Lung (tissue), 12 donors: Measurements from ENCODE around the gene ST6GALNAC3. TPM values are rescaled to one million over a fixed set of nuclear protein-coding genes. Genes with fewer than 3 reads are reported as not detected.

Experiments used
- ATAC-seq: fragments of 200-7000 bp; cut with Tn5 transposase; one replicate; pipeline ENCODE4 v1.9.1; 2020; ENCODE audit warnings: moderate number of reproducible peaks; ENCODE audit not compliant: insufficient read depth, low FRiP score
- DNase-seq, 3 donors: peaks; one replicate each; pipeline ENCODE4 v3.0.0-alpha.2; 2013 to 2017
- H3K27ac ChIP-seq, 2 donors: one replicate each; pipeline ENCODE4 v1.5.1; 2013; ENCODE audit warnings: mild to moderate bottlenecking in 2 of 2, moderate library complexity in 2 of 2, control low read depth in 1 of 2, inconsistent platforms in 1 of 2, low read depth in 1 of 2, low read length in 1 of 2
- H3K27me3 ChIP-seq, 3 donors: one replicate each; pipeline ENCODE4 v1.5.1; 2013; ENCODE audit warnings: low read length in 2 of 3; ENCODE audit not compliant: control insufficient read depth in 3 of 3, insufficient read depth in 3 of 3
- H3K36me3 ChIP-seq, 4 donors: one replicate each; pipeline ENCODE4 v1.5.1; 2013; ENCODE audit warnings: low read length in 4 of 4, mild to moderate bottlenecking in 1 of 4, moderate library complexity in 1 of 4; ENCODE audit not compliant: control insufficient read depth in 4 of 4, insufficient read depth in 4 of 4
- H3K4me1 ChIP-seq, 5 donors: one replicate each; pipeline ENCODE4 v1.5.1; 2013; ENCODE audit warnings: low read length in 5 of 5, mild to moderate bottlenecking in 2 of 5, moderate library complexity in 1 of 5; ENCODE audit not compliant: control insufficient read depth in 5 of 5, insufficient read depth in 5 of 5
- H3K4me3 ChIP-seq: one replicate; pipeline ENCODE4 v1.5.1; 2013; ENCODE audit warnings: mild to moderate bottlenecking, control low read depth, moderate library complexity
- H3K9ac ChIP-seq, 2 donors: one replicate each; pipeline ENCODE4 v1.5.1; 2013; ENCODE audit warnings: low read length in 2 of 2, control low read depth in 1 of 2; ENCODE audit not compliant: insufficient read depth in 1 of 2
- H3K9me3 ChIP-seq, 4 donors: one replicate each; pipeline ENCODE4 v1.5.1; 2013; ENCODE audit warnings: low read length in 3 of 4, mild to moderate bottlenecking in 1 of 4, moderate library complexity in 1 of 4; ENCODE audit not compliant: control insufficient read depth in 4 of 4, insufficient read depth in 3 of 4
- CTCF ChIP-seq: IDR thresholded peaks from 2 replicates; pipeline ENCODE4 v1.5.1; 2012; ENCODE audit warnings: mild to moderate bottlenecking; ENCODE audit errors: control extremely low read depth, extremely low read depth
- WGBS, 2 donors: extraction: QIAGEN DNeasy Blood & Tissue Kit; methylation state at CpG; one replicate each; pipeline ENCODE4 v1.1.7; 2013; 5-methylcytosine and 5-hydroxymethylcytosine counted together
- polyA plus RNA-seq, 2 donors: library from polyadenylated mRNA; stranded (reverse); fragments of 200-250 nt; gene quantifications; one replicate each; pipeline ENCODE4 v1.2.1, GENCODE V29; 2013
- total RNA-seq, 2 donors: library from RNA; depleted of rRNA in 1 of 2; stranded (reverse); fragments of >200 nt in 1 of 2; gene quantifications; one replicate each; pipeline ENCODE4 v1.2.1, GENCODE V29; 2014 to 2021
- donor health status: control.
- donor health status: control.
- donor health status: Bipolar disorder and iron deficiency.
- donor health status: healthy.
- donor health status: DM: yes; HTN: yes; CAD: no.

The ST6GALNAC3 gene
- total and polyA plus RNA-seq, 4 donors = 2.7 to 17.9 (median 12.2) TPM

GRCh38 chr1:76292418-76293184, 218.1 kb downstream of the ST6GALNAC3 start:
- Histone ChIP-seq H3K9ac (no peak overlapping the region), H3K27ac (no peak overlapping the region), H3K4me3 (no peak overlapping the region), H3K36me3 (no peaks in the 10 kb centered on the region), H3K4me1 (peaks cover 0 to 7% (median 0%) of the 10 kb centered on the region in 5 donors), H3K9me3 (no peaks in the 10 kb centered on the region), H3K27me3 (no peaks in the 10 kb centered on the region)
- WGBS, 2 donors = 68 to 91% methylated on average over 2 of the region's 2 CpGs
- TF ChIP-seq CTCF = no peak
- ATAC-seq = no peak
- no peak for DNase-seq

GRCh38 chr1:76293831-76294230, 219.3 kb downstream of the ST6GALNAC3 start:
- no peaks in the 10 kb centered on the region for H3K9me3 ChIP-seq
- no peak for TF ChIP-seq CTCF
- DNase-seq (no peak), ATAC-seq (no peak)
- WGBS, 2 donors = 68 to 74% methylated on average over 4 of the region's 4 CpGs
- H3K27me3 ChIP-seq = no peaks in the 10 kb centered on the region
- no peak overlapping the region for H3K9ac ChIP-seq
- H3K27ac ChIP-seq = no peak overlapping the region
- H3K4me3 ChIP-seq = no peak overlapping the region
- H3K4me1 ChIP-seq = peaks cover 0 to 7% (median 0%) of the 10 kb centered on the region in 5 donors
- no peaks in the 10 kb centered on the region for H3K36me3 ChIP-seq

- no peak for TF ChIP-seq CTCF
- no peaks in the 10 kb centered on the region for H3K9me3 ChIP-seq
- WGBS, 2 donors = 63 to 80% methylated on average over 5 of the region's 5 CpGs
These were observed 220.1 kb downstream of the ST6GALNAC3 start for GRCh38 chr1:76294482-76295194.

More at GRCh38 chr1:76294482-76295194, 220.1 kb downstream of the ST6GALNAC3 start:
- no peak overlapping the region for H3K4me3 ChIP-seq
- H3K36me3 ChIP-seq = no peaks in the 10 kb centered on the region
- no peak overlapping the region for H3K9ac ChIP-seq
- ATAC-seq (no peak), DNase-seq (no peak)
- no peaks in the 10 kb centered on the region for H3K27me3 ChIP-seq
- H3K27ac ChIP-seq = no peak overlapping the region
- H3K4me1 ChIP-seq = peaks cover 0 to 7% (median 0%) of the 10 kb centered on the region in 5 donors
